CD4-positive, alpha-beta T cell treated with Interleukin-21 for 1 hour (primary cell): ENCODE measurements around the gene FLNB.

Experiments used
- DNase-seq: peaks from one replicate; pipeline ENCODE4 v3.0.0-alpha.2; 2020

FLNB gene

DNA sequence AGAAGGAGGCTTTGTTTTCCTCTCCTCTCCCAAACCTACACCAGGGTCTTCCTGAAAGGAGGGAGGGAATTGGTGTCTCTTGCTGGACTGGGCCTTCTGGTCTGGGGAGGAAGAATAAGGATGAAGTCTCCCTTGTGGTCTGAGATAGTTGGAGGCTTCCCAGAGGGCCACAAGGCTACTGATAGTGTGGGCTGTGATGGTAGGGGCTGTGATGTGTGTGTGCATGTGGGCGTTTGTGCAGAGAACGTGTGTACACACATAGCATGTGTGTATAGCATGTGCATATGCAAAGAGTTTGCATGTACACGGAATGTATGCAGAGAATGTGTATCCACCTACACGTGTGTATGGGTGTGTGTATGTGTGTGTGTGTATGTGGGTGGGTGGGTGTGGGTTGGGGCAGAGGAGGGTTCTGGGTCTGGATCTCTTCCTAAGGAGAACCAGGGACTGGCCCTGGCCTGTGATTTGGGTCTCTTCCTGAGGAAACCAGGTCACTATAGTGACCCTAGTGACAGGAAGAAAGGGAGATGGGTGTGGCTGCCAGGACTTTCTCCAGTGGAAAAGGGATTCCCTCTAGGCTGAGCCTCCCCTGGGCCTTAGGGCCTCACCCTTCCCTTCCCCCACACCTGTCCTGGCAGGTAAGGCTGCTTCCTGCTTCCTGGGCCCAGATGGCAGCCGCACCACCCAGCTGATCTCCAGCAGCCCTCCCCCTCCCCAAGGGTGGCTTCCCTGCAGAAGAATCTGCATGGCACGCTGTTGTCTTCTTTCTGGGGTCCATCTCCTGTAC is 1.7 kb downstream of the FLNB start:
- no peak for DNase-seq

DNA sequence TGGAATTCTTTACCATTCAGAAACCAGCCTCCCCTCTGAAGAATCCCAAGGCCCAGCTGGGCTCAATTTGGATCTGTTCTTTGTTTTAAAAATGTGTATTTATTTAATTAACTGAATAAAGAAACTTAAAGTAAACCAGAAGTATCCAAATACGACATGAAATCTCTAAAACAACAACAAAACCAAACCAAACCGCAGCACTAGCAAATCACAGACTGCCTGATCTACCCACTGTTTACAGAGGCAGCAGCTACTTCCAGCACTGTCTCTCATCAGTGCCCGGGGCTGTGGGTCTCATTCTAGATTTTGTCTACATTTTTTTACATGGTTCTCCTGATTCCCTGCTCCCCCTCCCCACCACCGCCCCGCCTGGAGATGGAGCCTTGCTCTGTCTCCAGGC is 2.3 kb downstream of the FLNB start:
- no peak for DNase-seq

DNA sequence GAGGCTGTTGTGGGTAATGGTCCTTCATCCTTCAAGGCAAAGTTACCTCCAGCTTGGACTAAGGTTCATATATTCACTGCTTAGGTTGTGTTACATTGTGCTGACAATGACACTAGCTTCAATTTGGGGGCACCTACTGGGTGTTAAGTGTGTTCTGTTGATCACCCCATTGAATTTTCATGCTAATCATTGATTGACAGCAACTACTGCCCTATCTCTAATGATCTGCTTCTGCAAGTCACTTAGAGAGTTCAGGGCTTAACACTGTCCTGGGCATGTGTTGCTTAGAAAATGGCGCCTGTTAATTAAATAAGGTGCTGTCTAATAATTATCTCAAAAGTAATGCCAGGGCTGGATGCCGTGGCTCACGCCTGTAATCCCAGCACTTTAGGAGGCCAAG is 3.4 kb downstream of the FLNB start:
- DNase-seq: no peak

DNA sequence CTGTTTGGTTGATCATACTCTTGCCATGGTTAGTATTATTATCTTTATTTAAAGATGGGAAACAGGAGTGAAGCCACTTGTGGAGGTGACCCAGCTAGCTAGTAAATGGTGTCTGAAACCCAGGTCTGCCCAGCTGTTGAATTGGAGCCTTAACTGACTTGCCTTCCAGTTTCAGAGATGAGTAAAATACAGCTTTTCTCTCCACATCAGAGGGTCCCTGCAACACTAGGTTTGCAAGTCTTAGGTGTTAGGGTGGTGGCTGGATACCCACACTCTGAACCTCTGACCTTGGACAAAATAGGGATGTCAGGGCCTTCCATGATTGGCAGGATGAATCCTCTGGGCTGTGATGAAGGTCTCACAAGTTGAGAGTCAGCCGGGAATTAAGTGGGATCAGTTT is 4.1 kb downstream of the FLNB start:
- DNase-seq: no peak

DNA sequence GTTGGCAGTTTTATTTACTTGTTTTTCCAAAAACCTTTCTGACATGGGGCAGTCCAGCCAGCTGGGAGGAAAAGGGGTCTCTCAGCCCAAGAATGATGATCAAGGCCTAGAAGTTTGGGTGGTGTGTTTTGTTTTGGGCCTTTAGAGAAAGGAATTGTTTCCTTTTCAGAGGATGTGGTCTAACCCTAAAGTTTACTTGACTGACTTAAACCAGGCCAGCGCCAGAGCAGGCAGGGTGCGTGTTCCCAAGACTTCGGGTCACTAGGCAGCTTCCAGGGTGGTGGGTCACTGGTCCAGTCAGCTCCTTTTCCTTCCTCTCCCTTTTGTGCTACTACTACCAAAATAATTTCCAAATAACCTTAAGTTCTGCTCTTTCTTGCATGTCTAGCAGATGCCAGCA is 4.9 kb downstream of the FLNB start:
- no peak for DNase-seq

DNA sequence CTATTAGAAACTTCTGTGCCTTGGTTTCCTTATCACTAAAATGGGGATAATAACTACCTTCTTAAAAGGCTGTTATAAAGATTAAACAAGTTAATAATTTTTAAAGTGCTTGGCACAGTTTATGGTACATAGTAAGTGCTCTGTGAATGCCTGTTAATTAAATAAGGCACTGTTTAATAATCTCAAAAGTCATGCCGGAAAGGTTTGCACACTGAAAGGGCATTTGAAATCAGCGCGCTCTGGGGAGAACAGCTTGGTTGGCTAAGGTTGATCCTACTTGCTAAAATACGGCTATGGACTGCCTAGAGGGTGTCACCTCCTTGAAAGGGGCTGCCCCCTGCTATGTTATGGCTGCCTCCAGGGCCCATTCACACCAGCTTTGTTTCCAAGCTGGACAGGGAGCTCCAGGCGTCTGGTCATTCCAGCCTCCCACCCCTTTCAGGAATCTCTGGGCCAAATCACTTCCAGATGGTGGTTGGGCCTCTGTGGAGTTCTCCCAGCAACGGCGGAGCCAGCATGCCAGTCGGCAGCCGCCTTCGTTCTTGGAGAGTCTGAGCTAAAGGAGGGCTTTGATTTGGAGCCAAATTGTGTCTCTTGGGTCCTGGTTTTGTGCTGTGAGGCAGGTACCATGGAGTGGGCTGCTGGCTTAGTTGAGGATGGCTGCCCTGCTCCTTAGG is 5.9 kb downstream of the FLNB start:
- no peak for DNase-seq

DNA sequence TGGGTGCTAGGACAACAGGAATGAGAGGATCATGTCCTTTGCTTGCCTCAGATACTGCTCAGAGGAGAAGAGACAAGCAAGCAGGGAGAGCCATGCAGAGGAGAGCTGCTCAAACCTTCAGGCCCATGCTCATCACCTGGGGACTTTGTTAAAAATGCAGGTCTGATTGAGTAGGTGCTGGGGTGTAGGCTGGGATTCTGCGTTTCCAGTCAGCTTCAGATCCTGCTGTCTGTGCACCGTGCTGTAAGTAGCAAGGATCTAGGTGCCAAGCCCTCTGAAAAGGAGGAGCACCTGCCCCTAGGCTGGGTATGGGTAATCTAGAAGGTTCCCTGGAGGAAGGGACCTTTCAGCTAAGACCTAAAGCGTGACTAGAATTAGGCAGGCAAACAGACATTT is 7.3 kb downstream of the FLNB start:
- DNase-seq: no peak

DNA sequence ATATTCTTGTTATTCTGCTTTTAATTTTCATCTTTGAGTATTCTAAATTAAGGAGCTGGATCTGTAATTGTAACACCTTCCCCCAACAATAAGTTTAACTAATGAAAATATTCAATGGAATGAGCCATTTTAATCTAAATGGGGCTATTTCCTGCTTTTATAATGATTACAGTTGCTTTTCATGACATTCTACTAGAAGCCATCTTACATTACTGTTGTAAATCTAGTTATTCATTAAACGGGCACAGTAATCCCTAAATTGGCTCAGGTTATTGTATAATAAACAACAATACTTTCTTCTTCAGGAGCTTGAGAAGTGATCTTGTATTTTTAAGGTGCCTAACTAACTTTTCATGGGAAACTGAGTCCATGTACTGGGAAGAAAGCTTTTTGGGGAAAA is 8.5 kb downstream of the FLNB start:
- no peak for DNase-seq

DNA sequence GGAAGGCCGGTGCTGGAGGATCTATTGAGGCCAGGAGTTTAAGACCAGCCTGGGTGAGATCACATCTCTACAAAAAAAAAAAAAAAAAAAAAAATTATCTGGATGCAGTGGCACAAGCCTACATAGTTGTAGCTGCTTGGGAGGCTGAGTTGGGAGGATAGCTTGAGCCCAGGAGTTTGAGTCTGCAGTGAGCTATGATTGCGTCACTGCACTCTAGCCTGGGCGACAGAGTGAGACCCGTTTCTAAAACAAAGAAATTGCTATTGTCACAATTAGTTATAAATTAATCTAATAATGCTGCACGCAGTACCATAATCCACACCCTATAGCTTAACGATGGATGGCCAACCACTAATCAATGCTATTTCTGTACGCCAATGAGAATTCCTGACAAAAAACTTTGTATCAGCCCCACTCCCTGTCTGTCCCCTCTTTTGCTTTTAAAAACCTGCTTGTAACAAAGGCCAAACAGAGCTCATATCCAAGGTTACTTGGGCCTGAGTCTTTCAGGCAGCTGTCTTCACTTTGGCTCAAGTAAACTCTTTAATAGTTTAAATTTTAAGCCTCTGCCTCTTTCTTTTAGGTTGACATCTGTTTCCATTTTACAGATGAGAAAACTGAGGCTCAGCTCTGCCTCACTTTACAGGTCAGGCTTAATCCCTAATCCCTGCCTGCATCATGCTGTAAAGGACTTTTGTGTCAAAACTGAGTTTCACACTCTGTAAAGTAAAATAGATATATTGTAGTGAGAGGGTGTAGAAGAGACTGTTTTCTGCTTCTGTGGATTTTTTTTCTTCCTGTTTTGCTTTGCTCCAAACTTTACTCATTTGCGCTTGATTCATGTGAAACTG is 10.9 kb downstream of the FLNB start:
- DNase-seq: no peak

DNA sequence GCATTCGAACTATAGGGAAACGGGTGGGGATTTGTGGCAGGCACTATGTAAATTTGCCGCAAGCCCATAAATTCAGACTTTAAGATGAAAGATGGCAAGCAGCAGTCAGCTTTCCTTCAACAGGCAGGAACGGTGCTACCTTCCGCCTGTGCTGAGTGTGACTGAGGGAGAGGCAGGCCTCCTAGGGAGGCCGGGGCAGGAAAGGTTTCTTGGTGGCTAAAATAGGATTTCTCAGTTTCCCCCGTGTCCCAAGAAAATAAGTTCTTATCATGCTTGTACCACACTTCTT is 12.5 kb downstream of the FLNB start:
- no peak for DNase-seq

DNA sequence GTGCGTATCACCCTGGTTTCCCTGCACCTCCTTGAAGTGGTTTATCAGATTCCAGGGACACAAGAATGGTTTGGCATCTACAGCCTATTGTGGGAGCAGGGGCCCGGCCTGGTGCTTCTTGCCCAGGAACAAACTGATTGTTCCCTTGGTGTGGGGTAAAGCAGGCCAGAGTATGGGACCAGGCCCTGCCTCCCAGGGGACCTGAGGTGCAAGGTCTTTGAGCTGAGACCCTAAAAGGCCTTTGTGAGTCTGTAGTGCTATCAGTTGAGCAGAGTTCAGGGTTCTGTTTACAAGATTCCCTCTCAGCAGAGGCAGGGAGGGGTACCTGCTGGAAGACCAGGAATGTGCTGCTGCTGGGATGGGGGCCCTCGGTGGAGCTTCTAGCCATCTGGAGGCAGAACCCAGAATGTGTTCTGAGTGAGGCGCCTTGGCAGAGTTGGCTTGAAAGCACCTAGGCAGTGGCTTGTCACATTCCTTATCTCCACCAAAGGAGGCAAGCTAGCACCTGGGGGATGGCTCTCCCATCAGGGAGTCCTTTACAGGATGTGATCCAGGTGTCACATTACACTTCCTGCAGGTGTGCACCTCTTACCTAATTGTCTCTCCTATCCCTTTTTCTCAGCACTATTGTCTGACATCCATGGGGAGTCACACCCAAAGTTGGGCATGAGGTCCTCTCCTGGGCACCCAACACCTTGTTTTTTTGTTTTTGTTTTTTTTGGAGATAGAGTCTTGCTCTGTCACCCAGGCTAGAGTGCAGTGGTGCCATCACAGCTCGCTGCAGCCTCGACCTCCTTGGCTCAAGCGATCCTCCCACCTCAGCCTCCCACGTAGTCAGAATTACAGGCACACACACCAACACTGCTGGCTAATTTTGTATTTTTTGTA is 13.1 kb downstream of the FLNB start:
- DNase-seq: no peak

DNA sequence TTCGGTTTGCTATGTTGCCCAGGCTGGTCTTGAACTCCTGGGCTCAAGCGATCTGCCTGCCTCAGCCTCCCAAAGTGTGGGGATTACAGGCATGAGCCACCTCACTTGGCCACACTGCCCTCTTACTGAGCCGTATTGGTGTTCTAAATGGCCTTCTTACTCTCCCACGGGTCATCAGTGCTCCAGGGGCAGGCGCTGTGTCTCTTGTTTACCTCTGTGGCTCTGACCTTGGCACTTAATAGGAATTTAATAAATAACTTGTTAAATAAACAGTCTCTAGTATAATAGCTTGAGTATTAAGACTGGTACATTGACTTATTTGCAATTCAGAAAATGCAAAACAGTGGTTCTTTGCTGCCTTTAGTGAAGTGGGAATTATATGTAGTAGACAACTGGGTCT is 13.7 kb downstream of the FLNB start:
- DNase-seq: no peak

DNA sequence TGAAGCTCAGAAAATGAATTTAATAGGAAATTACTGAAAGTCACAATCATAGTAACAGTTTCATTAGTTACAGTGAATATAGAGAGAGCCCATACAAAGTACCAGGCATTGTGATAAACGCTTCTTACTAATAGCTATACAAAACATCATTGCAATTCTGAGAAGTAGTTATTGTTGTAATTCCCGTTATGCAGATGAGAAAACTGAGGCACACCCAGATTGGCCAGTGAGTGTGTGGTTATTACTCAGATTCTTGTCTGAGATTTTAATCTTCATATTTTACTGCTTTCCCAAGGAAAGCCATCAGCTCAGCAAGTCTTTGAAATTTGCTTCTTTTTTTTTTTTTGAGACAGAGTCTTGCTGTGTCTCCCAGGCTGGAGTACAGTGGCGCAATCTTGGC is 14.3 kb downstream of the FLNB start:
- no peak for DNase-seq

DNA sequence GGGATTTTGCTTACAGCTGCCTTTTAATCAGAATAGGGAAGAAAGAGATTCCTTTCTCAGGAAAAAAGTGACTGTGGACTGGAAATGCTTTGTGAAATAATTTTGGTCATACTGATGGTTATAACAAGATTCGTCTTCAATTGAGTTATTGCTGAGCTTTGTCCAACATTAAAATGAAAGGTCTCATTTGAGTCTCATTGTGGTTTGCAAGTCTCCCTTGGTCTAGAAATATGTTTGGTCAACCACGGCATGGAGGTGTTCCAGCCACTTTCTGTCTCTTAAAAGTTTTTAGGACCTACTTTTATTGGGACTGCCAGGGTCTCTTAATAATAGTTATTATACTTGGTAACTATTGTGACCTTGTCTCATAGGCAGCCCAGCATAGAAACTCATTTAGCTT is 15.3 kb downstream of the FLNB start:
- no peak for DNase-seq

DNA sequence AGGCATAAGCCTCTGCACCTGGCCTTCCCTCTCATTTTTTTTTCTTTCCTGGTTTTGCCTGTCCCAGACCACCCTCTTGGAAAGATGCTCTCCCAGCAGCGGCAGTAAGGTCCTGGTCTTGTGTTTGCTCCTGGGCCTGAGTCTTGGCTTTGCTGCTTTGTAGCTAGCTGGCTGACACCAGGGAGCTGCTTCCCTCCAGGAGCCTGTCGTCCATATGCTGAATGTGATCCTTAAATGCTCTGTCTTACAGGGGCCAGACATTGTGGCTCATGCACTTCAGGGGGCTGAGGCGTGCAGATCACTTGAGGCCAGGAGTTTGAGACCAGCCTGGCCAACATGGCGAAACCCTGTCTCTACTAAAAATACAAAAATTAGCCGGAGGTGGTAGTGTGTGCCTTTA is 17.2 kb downstream of the FLNB start:
- no peak for DNase-seq

DNA sequence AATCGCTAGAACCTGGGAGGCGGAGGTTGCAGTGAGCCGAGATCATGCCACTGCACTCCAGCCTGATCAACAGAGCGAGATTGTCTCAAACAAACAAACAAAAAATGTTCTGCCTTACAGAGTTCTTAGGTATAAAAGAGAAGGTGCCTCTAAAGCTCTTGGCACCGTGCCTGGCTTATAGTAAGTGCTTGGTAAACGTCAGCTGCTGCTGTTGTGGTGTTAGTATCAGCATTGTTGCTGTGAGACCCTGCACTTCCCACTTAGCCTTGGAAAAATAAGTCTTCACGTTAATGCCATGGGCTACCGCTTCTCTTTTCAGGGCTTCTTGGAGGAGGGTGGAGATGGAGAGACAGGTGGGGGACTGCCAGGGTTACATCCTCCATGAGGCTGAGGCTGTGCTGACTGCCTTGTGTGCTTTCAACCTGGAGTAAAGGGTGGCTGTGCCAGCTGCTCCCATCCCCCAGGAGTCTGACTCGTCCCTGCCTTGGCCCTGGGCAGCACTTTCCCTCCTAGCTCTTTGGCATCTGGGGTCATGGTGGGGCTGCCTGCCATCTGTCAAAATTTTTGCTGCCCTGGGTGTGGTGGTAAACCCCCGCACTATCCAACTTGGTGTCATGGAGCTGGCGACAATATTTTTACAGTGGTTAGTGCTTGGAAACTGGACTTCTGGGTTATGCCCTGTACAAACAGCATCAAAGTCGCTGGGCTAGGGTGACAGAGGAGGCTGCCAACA is 17.8 kb downstream of the FLNB start:
- DNase-seq: no peak

DNA sequence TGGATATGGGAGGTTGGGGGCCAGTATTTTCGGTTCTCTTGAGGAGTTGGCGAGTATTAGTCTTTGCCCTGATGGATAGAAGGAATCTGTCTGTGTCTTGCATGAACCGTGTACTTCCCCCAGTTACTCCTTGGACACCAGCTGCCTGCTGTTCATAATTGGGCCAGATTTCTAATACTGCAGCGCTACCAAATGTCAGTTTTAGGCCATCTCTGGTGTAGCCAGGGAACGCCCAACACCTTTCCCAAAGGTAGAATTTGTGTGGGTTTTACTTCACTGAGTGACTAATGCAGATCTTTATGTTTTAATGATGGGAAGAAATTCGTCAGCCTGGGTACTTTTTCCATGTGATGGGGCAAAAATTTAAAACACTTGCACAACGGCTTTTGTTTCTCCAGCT is 18.4 kb downstream of the FLNB start:
- DNase-seq: no peak

DNA sequence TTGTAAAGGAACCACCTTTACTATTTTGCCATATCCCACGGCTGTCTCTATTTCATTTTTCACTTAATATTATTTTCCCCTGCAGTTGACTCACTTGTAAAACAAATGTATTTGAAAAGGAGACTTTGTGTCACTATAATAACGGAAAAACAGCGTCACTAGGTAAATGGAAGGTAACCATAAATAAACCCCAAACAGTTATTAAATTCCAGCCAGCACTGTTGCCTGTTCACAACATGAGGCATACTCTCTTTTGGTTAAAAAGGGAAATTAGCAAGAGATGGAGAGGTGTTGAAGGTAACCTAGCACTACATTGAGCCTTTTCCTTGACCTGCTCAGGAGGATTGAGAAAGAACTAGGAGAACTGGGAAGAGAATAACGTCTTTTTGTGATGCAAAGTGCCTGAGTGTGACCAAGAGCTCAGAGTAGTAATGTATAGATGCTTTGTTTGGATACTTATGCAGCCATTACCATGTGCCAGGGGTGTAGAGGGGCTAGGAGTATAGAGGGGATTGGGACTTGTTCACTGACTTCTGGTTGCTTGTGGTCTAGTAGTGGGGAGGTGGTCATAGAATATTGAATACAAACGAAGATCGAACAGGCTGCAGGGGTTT is 19.6 kb downstream of the FLNB start:
- no peak for DNase-seq

DNA sequence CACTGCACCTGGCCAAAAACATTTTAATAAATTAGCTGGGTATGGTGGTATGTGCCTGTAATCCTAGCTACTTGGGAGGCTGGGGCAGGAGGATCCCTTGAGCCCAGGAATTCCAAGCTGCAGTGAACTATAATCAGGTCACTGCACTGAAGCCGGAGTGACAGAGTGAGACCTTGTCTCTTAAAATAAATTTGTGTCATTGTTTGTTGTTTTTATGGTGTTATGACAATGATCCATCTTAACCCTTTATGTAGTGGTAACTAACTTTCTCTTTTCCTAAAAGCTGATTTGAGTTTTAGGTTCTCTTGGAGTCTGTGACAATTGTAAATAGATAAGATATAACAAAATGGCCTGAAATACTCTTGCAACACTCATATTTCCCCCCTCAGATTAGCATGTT is 20.7 kb downstream of the FLNB start:
- DNase-seq: no peak

DNA sequence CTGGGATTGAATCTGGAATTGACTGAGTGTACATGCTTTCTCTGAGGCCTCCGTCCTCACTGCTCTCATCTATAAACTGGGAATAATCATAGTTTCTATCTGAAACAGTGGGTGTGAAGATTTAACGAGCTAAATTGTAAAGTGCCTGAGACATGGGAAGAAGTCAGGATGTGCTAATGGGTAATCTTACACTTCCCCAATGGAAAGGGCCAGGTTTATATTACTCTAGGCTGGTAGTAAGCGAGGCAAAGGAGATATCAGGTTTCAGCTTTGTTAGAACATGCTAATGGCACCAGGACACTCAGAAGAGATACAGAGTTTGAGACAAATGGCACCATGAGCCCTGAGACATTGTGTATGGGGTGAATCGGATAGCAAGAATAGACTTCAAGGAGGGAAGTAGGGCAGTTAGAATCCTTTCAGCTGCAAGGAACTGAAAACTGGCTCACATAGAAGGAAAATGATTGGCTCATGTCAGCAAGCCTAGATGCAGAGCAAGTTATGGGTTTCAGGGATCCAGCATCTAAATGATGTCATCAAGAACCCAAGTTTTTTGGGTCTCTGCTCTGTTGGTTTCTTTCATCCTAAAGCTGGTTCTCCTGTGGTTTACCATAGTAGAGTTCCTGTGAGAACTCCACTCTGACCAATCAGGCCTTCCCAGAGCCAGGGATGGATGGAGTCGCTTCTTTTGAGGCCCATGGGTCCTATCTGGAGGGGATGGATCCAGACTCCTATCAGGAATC is 21.8 kb downstream of the FLNB start:
- DNase-seq: no peak

DNA sequence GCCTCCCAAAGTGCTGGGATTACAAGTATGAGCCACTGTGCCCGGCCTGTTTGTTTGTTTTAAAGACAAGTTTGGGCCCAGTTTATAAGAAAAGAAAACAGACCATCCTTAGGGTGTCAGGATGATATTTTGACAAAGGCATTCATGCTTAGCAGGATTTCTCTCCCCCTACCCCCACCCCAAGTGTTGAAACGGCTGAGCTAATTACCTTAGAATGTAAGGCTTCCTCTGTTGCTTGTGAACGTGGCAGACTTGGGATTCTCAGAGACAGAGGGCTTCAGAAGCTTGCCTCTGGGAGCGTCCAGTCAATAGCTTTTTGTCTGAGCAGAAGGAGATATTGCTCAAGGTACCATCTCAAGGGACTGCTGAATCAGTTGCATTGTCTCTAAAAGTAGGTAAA is 24.0 kb downstream of the FLNB start:
- no peak for DNase-seq
